ENCODE data around the gene NUDT16L1. TPM values are rescaled to one million over a fixed set of nuclear protein-coding genes. Genes with fewer than 3 reads are reported as not detected.

The NUDT16L1 gene
- total and polyA plus RNA-seq, 3 donors from 2014 or later = 33.6 to 48.6 (median 34.3) TPM

DNA sequence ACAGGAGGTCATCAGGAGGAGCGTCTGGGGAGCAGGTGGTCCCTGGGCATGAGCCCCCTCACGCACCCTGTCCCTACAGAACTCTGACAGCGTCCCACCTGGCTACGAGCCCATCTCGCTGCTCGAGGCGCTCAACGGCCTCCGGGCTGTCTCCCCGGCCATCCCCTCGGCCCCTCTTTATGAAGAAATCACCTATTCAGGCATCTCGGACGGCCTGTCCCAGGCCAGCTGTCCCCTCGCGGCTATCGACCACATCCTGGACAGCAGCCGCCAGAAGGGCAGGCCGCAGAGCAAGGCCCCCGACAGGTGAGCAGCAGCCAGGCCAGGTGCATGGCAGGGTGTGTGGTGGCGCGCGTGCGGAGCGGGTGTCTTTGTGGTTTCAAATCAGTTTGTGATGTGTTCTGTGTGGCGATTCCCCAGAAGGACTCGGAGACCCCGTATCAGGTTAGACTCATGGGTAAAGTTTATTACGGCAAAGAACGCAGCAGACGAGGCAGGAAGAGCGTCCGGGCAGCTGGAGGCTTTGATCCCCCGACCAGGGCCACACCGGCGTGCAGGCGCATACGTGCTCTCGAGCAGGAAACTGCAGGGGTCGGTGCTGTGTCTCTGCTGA is 11.8 kb upstream of the NUDT16L1 start:
- WGBS, 2 donors = 95 to 96% methylated on average over 21 to 39 of the region's 39 CpGs
- H3K4me1 ChIP-seq = peaks cover 26% of the 10 kb centered on the region
- H3K9me3 ChIP-seq = no peaks in the 10 kb centered on the region
- DNase-seq = no peak
- no peaks in the 10 kb centered on the region for H3K27me3 ChIP-seq
- H3K36me3 ChIP-seq (ENCODE audit: low read depth, missing control alignments) = no peaks in the 10 kb centered on the region
- H3K4me3 ChIP-seq = no peak overlapping the region
- H3K27ac ChIP-seq = no peak overlapping the region
- intact Hi-C loops (cut with DNase I; ENCODE audit: low total_unique reads) = no loop called here
- TF ChIP-seq POLR2A (IDR thresholded peaks at IDR 0.05) = no peak
- TF ChIP-seq, protein P1, sequence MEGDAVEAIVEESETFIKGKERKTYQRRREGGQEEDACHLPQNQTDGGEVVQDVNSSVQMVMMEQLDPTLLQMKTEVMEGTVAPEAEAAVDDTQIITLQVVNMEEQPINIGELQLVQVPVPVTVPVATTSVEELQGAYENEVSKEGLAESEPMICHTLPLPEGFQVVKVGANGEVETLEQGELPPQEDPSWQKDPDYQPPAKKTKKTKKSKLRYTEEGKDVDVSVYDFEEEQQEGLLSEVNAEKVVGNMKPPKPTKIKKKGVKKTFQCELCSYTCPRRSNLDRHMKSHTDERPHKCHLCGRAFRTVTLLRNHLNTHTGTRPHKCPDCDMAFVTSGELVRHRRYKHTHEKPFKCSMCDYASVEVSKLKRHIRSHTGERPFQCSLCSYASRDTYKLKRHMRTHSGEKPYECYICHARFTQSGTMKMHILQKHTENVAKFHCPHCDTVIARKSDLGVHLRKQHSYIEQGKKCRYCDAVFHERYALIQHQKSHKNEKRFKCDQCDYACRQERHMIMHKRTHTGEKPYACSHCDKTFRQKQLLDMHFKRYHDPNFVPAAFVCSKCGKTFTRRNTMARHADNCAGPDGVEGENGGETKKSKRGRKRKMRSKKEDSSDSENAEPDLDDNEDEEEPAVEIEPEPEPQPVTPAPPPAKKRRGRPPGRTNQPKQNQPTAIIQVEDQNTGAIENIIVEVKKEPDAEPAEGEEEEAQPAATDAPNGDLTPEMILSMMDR (IDR thresholded peaks at IDR 0.05) = no peak

DNA sequence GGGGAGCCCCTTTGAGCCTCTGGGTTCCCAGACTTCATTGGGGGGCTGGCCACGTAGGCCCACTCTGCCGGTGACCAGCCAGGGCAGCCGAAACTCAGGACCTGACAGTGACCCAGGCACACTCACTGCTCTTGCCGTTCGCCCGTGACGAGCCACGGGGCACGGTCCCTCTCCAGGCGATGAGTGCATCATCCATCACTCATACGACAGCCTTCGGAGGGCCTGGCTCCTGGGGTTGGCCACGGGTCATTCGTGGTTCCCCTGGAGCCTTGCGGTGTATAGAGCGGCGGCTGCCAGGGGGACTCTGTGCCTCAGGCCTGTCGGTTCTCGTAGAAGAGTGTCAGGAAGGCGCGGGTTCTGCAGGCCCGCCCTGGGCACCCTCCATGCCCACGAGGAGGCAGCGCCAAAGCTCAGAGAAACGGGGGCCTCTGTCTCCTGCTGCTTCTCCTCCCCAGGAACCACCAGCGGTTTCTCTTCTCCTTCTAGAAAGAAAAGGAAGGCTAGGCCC is 11.2 kb upstream of the NUDT16L1 start:
- Histone ChIP-seq H3K27me3 (no peaks in the 10 kb centered on the region), H3K27ac (no peak overlapping the region), H3K36me3 (ENCODE audit: low read depth, missing control alignments) (no peaks in the 10 kb centered on the region), H3K9me3 (no peaks in the 10 kb centered on the region), H3K4me1 (peaks cover 21% of the 10 kb centered on the region), H3K4me3 (no peak overlapping the region)
- WGBS, 2 donors = 79 to 83% methylated on average over 22 to 23 of the region's 26 CpGs
- DNase-seq = no peak
- intact Hi-C loops (cut with DNase I; ENCODE audit: low total_unique reads) = no loop called here
- TF ChIP-seq POLR2A (IDR thresholded peaks at IDR 0.05) = no peak
- TF ChIP-seq, protein P1 (IDR thresholded peaks at IDR 0.05) = no peak

DNA sequence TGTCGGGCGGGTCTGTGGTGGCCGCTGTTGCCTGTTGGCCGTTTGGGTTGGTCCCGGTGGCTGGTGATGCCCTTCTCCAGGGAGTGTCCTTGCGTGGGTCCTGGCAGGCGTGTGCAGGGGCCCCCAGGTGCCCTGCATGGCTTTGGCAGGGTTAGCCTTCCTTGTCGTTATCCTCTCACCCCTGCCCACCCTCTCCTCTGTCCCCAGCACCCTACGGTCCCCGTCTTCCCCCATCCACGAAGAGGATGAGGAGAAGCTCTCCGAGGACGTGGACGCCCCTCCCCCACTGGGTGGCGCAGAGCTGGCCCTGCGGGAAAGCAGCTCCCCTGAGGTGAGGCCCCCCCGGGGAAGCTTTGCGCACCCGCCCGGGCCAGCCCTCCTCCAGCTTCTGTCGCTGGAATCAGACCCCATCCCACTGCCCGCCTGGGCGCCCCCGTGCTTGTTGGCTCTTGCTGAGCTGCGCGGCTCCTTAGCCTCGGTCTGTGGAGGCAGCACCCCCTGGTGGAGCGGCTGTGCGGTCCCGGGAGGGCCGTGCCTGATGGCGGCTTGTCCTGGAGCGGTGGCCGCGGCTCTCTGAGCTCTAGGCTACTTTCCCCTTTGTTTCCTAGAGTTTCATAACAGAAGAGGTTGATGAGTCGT is 10.6 kb upstream of the NUDT16L1 start:
- H3K4me3 ChIP-seq = no peak overlapping the region
- WGBS, 2 donors = 81 to 82% methylated on average over 14 to 36 of the region's 36 CpGs
- DNase-seq = no peak
- H3K36me3 ChIP-seq (ENCODE audit: low read depth, missing control alignments) = no peaks in the 10 kb centered on the region
- H3K4me1 ChIP-seq = peaks cover 15% of the 10 kb centered on the region
- H3K9me3 ChIP-seq = no peaks in the 10 kb centered on the region
- H3K27me3 ChIP-seq = no peaks in the 10 kb centered on the region
- TF ChIP-seq, protein P1 (IDR thresholded peaks at IDR 0.05) = peak in 1 of 3 experiments; percentile 13
- no peak for TF ChIP-seq POLR2A (IDR thresholded peaks at IDR 0.05)
- H3K27ac ChIP-seq = no peak overlapping the region
- intact Hi-C loops (cut with DNase I; ENCODE audit: low total_unique reads) = no loop called here

DNA sequence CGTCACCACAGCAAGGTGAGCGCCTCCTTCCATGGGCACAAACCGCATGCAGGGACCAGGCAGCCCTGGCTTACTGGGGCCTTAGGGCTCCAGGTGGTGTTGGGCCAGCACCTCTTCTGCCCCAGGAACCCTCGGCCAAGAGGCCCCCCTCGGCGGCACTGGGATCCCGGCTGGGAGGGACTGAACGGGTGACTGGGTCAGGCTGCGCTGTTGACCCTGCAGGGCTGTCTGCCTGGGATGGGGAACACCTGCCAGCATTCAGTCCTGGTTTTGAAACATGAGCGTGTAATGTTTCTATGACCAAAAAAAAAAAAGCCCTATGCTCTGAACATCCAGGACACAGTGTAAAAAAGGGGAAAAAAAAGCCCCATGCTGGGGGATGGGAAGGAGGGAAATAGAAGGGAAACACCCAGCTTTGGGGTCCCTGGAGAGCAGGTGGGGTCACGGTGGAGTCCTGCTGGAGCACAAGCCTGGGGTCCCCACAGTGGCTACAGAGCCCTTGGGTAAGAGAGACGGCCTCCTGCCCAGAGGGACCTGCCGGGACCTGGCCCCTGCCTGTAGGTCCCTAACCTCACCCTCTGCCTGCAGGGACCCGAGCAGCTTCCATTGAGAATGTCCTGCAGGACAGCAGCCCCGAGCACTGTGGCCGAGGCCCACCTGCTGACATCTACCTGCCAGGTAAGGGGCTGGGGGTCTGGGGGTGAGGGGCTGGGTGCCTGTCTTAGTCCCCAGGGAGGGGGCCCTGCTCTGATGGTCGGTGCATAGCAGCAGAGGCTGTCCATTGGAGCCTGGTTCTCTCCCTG is 9.9 kb upstream of the NUDT16L1 start:
- H3K27ac ChIP-seq = no peak overlapping the region
- no peak for TF ChIP-seq POLR2A (IDR thresholded peaks at IDR 0.05)
- TF ChIP-seq, protein P1 (IDR thresholded peaks at IDR 0.05) = no peak
- no peaks in the 10 kb centered on the region for H3K27me3 ChIP-seq
- no peak for DNase-seq
- peaks cover 14% of the 10 kb centered on the region for H3K4me1 ChIP-seq
- H3K4me3 ChIP-seq = no peak overlapping the region
- no peaks in the 10 kb centered on the region for H3K9me3 ChIP-seq
- H3K36me3 ChIP-seq (ENCODE audit: low read depth, missing control alignments) = no peaks in the 10 kb centered on the region
- intact Hi-C loops (cut with DNase I; ENCODE audit: low total_unique reads) = no loop called here
- 82 to 87% methylated on average over 13 to 14 of the region's 17 CpGs for WGBS, 2 donors

All from testis (tissue), 3 donors.